Tibial nerve (tissue), 4 donors: Measurements from ENCODE around the gene FAM114A1. TPM values are rescaled to one million over a fixed set of nuclear protein-coding genes. Genes with fewer than 3 reads are reported as not detected.

Experiments used
- DNase-seq, 2 donors: peaks; one replicate each; pipeline ENCODE4 v3.0.0-alpha.2; 2019; ENCODE audit warnings: low spot score in 2 of 2
- H3K27ac ChIP-seq, 4 donors: fragments of 200-600 bp; sonication (generic) in 3 of 4; one replicate each; pipeline ENCODE4 v1.5.1; 2017 to 2019; ENCODE audit warnings: mild to moderate bottlenecking in 1 of 4
- H3K27me3 ChIP-seq, 2 donors: fragments of 200-600 bp; sonication (generic) in 1 of 2; one replicate each; pipeline versions ENCODE4 v1.5.1 to v1.6.0; 2017 to 2019
- H3K36me3 ChIP-seq, 3 donors: fragments of 200-600 bp; sonication (generic); one replicate each; pipeline ENCODE4 v1.5.1; 2018 to 2019
- H3K4me1 ChIP-seq, 4 donors: fragments of 200-600 bp; sonication (generic) in 3 of 4; one replicate each; pipeline ENCODE4 v1.5.1; 2017 to 2019
- H3K4me3 ChIP-seq, 4 donors: fragments of 200-600 bp; sonication (generic) in 3 of 4; one replicate each; pipeline ENCODE4 v1.5.1; 2017 to 2019; ENCODE audit warnings: mild to moderate bottlenecking in 1 of 4, moderate library complexity in 1 of 4
- H3K9me3 ChIP-seq, 4 donors: fragments of 200-600 bp; sonication (generic) in 3 of 4; one replicate each; pipeline ENCODE4 v1.5.1; 2017 to 2019
- EP300 ChIP-seq, 2 donors: sonication (generic); formaldehyde crosslinking; IDR thresholded peaks; one replicate each; pipeline ENCODE4 v1.6.1; 2017; ENCODE audit warnings: antibody characterized with exemption in 2 of 2, mild to moderate bottlenecking in 1 of 2
- POLR2A ChIP-seq, 2 donors: fragments of 450-650 bp; IDR thresholded peaks; one replicate each; pipeline ENCODE4 v1.6.1; 2017; ENCODE audit warnings: antibody characterized with exemption in 2 of 2, mild to moderate bottlenecking in 2 of 2, moderate library complexity in 2 of 2
- WGBS, 2 donors: methylation state at CpG; one replicate each; pipeline ENCODE4 v1.1.5; 2018; 5-methylcytosine and 5-hydroxymethylcytosine counted together
- total RNA-seq, 4 donors: library from RNA; depleted of rRNA; stranded (reverse); fragments of >200 nt; gene quantifications; one replicate each; pipeline ENCODE4 v1.1.0, GENCODE V29; 2016
- TF ChIP-seq, protein P1 (sequence below), 5 experiments: fragments of 200-600 bp in 3 of 5; fragments of 450-650 bp in 2 of 5; sonication (generic) in 3 of 5; IDR thresholded peaks; one replicate each; pipeline ENCODE4 v1.5.1; 2016 to 2019; ENCODE audit warnings: antibody characterized with exemption in 5 of 5, mild to moderate bottlenecking in 3 of 5, moderate library complexity in 2 of 5

The FAM114A1 gene
- total RNA-seq, 4 donors from 2014 or later, result 70.4 to 111 (median 98.2) TPM

DNA sequence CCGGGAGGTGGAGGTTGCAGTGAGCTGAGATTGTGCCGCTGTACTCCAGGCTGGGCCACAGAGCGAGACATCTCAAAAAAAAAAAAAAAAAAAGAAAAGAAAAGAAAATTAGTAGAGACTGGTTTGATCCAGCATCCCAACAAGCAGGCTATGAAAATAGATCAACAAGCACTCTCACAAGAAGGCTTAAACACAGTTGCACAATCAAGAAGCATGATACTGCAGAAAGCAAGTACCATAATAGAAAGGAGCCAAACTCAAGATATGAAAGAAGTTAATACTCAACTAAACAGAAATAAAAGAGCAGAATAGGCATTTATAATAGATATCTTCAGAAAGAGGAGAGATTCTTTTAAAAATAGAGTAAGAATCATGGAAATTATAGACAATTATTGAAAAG lies 21.6 kb upstream of the FAM114A1 start:
- H3K4me3 ChIP-seq, result no peak overlapping the region
- 73 to 81% methylated on average over 3 of the region's 3 CpGs for WGBS, 2 donors
- no peak for TF ChIP-seq POLR2A (IDR thresholded peaks at IDR 0.05)
- TF ChIP-seq, protein P1, sequence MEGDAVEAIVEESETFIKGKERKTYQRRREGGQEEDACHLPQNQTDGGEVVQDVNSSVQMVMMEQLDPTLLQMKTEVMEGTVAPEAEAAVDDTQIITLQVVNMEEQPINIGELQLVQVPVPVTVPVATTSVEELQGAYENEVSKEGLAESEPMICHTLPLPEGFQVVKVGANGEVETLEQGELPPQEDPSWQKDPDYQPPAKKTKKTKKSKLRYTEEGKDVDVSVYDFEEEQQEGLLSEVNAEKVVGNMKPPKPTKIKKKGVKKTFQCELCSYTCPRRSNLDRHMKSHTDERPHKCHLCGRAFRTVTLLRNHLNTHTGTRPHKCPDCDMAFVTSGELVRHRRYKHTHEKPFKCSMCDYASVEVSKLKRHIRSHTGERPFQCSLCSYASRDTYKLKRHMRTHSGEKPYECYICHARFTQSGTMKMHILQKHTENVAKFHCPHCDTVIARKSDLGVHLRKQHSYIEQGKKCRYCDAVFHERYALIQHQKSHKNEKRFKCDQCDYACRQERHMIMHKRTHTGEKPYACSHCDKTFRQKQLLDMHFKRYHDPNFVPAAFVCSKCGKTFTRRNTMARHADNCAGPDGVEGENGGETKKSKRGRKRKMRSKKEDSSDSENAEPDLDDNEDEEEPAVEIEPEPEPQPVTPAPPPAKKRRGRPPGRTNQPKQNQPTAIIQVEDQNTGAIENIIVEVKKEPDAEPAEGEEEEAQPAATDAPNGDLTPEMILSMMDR (IDR thresholded peaks at IDR 0.05), result no peak
- no peak for TF ChIP-seq EP300 (IDR thresholded peaks at IDR 0.05)
- H3K27me3 ChIP-seq, result no peaks in the 10 kb centered on the region
- H3K4me1 ChIP-seq, result no peaks in the 10 kb centered on the region
- H3K27ac ChIP-seq, result no peak overlapping the region
- no peak for DNase-seq
- no peaks in the 10 kb centered on the region for H3K36me3 ChIP-seq
- H3K9me3 ChIP-seq, result peaks cover 0 to 11% (median 0%) of the 10 kb centered on the region in 4 donors

GRCh38 chr4:38855466-38855865 lies 12.1 kb upstream of the FAM114A1 start:
- Histone ChIP-seq H3K4me1 (peaks cover 0 to 22% (median 8%) of the 10 kb centered on the region in 4 donors), H3K27me3 (no peaks in the 10 kb centered on the region), H3K9me3 (peaks cover 0 to 5% (median 0%) of the 10 kb centered on the region in 4 donors), H3K27ac (peak overlapping the region in 2 of 4 donors; percentile 71 to 89), H3K36me3 (no peaks in the 10 kb centered on the region), H3K4me3 (peak overlapping the region in 2 of 4 donors; percentile 35 to 36)
- DNase-seq, result no peak
- 87 to 90% methylated on average over 5 of the region's 5 CpGs for WGBS, 2 donors
- TF ChIP-seq POLR2A (IDR thresholded peaks at IDR 0.05) (no peak), EP300 (IDR thresholded peaks at IDR 0.05) (no peak)
- TF ChIP-seq, protein P1 (IDR thresholded peaks at IDR 0.05), result no peak

- H3K4me1 ChIP-seq, result peaks cover 0 to 22% (median 8%) of the 10 kb centered on the region in 4 donors
- TF ChIP-seq, protein P1 (IDR thresholded peaks at IDR 0.05), result no peak
- TF ChIP-seq POLR2A (IDR thresholded peaks at IDR 0.05), result no peak
- peak in 1 of 2 donors; percentile 18 for TF ChIP-seq EP300 (IDR thresholded peaks at IDR 0.05)
- H3K36me3 ChIP-seq, result no peaks in the 10 kb centered on the region
- peaks cover 0 to 5% (median 0%) of the 10 kb centered on the region in 4 donors for H3K9me3 ChIP-seq
- H3K27me3 ChIP-seq, result no peaks in the 10 kb centered on the region
- WGBS, 2 donors, result 20 to 31% methylated on average over 4 of the region's 4 CpGs
- H3K4me3 ChIP-seq, result peak overlapping the region; percentile 5 to 36 (median 21)
- H3K27ac ChIP-seq, result peak overlapping the region in 3 of 4 donors; percentile 71 to 89 (median 86)
- DNase-seq, result no peak
These were observed 11.6 kb upstream of the FAM114A1 start for GRCh38 chr4:38856046-38856445.

DNA sequence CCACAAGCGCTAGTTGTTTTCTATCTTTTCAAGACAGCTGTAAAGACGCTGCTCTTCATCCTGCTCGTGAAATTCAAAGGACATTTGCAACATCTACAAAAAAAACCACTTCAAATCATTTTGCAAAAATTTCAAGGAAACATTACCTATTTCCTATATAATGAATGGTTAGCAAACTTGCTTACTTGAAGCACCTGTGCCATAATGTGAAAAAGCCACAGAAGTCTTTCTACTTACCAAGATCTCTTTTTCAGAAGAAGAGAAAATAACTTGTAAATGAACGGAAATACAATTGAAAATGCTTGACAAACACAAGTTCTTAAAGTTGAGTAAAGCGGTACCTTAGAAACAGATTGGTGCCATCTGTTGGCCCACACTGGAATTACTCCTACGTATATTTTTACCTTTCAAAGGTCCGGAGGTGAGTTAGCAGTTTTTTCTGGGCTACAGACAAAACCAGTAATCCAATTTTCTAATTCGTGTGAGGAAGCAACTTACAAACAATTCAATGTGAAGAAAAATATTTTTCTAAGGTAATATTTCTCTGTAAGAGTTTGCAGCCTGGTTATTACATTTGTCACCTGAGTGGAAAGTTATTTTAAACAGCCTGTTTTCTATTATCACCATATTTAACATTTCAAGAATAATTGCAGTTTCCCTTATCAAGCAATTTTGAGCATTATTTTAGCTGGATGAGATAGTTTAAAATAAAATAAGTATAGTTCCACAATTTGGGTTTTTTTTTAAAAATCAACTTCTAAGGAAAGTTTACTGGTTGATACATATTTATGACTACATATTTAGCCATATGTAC lies 10.9 kb upstream of the FAM114A1 start, which contains the start of gene TLR6:
Gene TLR6 (minus strand): TSS at position 294 of the 814 bp plus-strand sequence. CDS start 27,344 bp downstream, outside the sequence.
- Histone ChIP-seq H3K36me3 (no peaks in the 10 kb centered on the region), H3K4me1 (peaks cover 0 to 22% (median 8%) of the 10 kb centered on the region in 4 donors), H3K9me3 (peaks cover 0 to 4% (median 0%) of the 10 kb centered on the region in 4 donors), H3K4me3 (peak within 1 kb of the TSS; percentile 5 to 36 (median 21)), H3K27ac (peak within 1 kb of the TSS; percentile 67 to 89 (median 78)), H3K27me3 (no peaks in the 10 kb centered on the region)
- peak in 1 of 2 donors; percentile 77 for DNase-seq
- TF ChIP-seq EP300 (IDR thresholded peaks at IDR 0.05) (peak in 1 of 2 donors; percentile 6), POLR2A (IDR thresholded peaks at IDR 0.05) (no peak)
- TF ChIP-seq, protein P1 (IDR thresholded peaks at IDR 0.05), result peak; percentile 69 to 77 (median 72)
- WGBS, 2 donors, result 17 to 20% methylated on average over 8 of the region's 8 CpGs
